A172 (cell line): Measurements from ENCODE around the gene C6orf132. TPM values are rescaled to one million over a fixed set of nuclear protein-coding genes. Genes with fewer than 3 reads are reported as not detected.

Experiments used
- DNase-seq: peaks from one replicate; pipeline ENCODE4 v3.0.0-alpha.2; 2015; ENCODE audit warnings: low spot score
- total RNA-seq: library from RNA; depleted of rRNA; stranded (reverse); fragments of >200 nt; shearing (Covaris generic); gene quantifications from 2 replicates; pipeline ENCODE4 v1.2.3, GENCODE V29; 2014

The C6orf132 gene
- total RNA-seq, 1 experiment from 2014 or later: not detected

GRCh38 chr6:42105156-42105648 lies 37.2 kb downstream of the C6orf132 start:
- no peak for DNase-seq

GRCh38 chr6:42104804-42105125 lies 37.7 kb downstream of the C6orf132 start:
- no peak for DNase-seq

GRCh38 chr6:42104095-42104803 lies 38.2 kb downstream of the C6orf132 start:
- no peak for DNase-seq

- DNase-seq: no peak
Measured at GRCh38 chr6:42103753-42104094, 38.7 kb downstream of the C6orf132 start.

- no peak for DNase-seq
Measured at GRCh38 chr6:42103216-42103615, 39.2 kb downstream of the C6orf132 start.

DNA sequence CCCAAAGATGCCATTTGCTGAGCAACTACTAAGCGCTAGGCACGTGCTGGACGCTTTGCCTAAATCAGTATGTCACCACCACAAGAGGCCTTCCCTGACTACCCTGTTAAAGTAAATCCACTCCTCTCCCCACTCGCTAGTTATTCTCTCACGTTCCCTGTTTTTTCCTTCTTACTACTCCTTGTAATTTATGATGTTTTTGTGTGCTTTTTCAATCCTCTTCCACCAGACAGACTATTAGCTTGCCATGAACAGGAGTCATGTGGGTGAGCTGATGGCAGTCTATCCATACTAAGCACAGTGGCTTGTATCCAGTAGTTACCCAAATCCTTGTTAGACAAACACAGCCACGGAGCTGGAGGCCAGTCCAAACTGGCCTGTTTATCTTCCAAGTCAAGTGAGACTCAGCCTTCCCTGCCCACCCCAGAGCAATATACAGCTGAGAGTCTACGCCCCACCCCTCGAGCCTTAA lies 41.2 kb downstream of the C6orf132 start:
- no peak for DNase-seq

- peak; percentile 80 for DNase-seq
Measured at GRCh38 chr6:42100029-42100901, 42.2 kb downstream of the C6orf132 start.

DNA sequence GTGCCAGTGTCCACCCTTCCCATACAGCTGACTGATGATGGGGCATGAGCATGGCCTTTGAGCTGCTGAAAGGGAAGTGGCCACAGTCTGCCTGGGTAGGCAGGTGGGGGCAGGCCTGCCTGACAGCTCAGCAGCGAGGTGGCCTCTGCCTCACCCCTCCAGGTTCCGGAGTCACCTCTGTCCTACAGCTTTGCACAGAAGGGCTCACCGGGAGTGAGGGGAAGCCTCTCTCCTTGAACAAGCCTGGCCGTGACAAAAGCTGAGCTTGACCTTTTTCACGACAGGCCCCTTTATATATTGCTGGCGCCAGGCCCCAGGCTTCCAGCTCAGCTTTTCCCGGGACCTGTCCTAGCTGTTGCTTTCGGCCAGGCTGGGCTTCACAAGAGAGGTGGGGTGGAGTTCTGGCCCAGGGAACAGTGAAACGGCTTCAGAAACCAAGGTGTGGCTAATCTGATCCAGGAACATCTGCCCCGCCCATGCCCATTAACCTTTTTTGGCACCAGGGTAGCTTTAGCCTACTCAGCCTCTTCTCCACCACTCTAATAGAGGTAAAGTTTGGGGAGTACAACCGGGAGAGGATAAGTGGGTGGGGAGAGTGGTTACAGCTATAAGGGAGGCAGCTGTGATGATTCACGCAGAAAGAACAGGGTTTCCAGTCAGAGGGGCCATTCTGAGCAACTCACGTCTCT lies 42.9 kb downstream of the C6orf132 start:
- peak; percentile 80 for DNase-seq

DNA sequence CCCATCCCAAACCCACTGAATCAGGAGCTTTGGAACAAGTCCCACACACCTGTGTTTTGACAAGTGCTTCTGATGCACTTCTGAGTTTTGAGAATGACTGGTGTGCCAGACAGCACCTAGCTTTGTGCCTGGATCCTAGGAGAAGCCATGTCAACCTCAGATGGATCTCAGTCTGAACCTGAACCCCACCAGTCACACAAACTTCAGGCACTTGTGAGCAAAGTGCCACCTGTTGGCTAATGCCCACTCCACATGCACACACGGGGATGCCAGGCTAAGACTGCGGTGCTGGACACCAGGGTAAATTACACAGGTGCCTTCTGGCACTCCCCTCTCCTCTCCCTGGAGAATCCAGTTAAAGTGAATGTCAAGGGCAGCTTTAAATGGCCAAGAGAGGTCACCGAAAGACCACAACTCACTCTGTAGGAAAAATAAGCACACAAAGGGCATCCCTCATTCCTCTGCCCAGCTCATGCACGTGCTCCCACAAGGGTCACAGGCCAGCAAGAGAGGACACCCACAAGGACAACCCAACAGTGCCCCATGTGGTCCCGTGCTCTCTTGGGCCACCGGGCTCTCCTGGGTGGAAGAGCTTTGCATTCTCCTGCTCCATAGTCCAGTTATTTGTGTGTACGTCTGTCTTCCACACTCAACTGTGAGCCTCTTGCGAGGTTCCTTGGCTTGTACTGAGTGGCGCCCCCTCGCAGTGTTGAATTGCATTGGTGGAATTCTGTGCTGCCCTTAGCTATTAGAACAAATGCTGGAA lies 46.5 kb downstream of the C6orf132 start:
- DNase-seq: no peak

DNA sequence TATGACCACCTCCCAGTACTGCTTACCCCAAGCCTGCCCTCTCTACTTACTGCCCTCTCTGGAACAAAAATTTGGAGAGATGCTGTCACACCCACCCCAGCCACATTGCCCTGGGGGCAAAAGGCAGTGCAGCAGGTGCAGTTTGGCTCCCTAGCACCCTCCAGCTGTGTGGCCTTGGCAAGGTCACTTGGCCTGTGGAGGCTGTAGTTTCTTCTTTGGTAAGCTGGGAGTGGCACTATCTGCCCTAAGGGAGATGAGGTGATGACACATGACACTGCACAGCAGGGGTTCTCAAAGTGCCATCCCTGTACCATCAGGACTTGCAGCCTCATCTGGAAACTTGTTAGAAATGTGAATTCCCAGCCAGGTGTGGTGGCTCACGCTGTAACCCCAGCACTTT lies 47.3 kb downstream of the C6orf132 start:
- DNase-seq: no peak

GRCh38 chr6:42093582-42094329 lies 48.7 kb downstream of the C6orf132 start:
- DNase-seq: peak; percentile 30

DNA sequence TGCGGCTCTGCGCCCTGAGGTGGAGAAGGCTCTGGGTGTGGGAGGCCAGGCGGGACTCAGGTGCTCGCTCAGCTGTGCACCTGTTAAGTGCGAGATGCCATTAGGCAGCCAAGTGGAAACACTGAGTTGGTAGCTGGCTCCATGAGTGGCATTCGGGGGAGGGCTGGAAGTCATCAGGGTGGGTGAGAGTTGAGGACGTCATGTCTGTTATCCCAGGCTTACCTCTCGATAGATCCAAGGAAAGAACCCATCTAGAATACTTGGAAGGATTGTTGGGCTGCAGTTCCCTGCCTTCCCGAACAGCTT lies 50.7 kb downstream of the C6orf132 start:
- DNase-seq: no peak

DNA sequence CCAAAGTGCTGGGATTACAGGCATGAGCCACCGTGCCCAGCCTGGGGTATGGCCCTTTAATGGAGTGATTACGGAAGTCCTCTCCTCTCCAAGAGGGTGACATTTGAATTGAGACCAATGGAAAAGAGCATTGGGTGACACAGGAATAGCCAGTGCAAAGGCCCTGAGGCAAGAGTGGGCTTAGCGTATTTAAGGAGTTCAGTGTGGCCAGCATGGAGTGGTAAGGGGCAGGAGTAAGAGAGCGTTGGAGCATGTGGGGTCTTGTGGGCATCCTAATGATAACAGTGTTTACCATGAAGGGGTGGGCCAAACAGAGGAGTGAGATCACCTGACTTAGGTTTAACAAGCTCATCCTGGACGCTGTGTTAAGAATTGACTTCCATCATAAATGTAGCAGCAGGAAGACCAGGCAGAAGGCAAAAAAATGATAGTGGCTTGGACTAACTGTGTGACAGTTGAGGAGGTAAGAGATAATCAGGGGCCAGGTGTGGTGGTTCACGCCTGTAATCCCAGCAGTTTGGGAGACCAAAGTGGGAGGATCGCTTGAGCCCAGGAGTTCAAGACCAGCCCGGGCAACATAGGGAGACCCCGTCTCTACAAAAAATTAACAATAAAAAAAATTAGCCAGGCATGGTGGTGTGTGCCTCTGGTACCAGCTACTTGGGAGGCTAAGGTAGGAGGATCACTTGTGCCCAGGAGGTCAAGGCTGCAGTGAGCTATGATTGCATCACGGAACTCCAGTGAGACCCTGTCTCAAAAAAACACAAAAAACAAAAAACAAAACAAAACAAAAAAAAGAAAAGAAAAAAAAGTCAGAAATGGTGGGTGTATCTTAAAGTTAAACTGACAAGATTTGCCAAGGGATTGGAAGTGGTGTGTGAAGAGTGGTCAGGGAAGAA lies 51.4 kb downstream of the C6orf132 start:
- no peak for DNase-seq

GRCh38 chr6:42088101-42088591 lies 54.3 kb downstream of the C6orf132 start:
- DNase-seq: peak; percentile 86

DNA sequence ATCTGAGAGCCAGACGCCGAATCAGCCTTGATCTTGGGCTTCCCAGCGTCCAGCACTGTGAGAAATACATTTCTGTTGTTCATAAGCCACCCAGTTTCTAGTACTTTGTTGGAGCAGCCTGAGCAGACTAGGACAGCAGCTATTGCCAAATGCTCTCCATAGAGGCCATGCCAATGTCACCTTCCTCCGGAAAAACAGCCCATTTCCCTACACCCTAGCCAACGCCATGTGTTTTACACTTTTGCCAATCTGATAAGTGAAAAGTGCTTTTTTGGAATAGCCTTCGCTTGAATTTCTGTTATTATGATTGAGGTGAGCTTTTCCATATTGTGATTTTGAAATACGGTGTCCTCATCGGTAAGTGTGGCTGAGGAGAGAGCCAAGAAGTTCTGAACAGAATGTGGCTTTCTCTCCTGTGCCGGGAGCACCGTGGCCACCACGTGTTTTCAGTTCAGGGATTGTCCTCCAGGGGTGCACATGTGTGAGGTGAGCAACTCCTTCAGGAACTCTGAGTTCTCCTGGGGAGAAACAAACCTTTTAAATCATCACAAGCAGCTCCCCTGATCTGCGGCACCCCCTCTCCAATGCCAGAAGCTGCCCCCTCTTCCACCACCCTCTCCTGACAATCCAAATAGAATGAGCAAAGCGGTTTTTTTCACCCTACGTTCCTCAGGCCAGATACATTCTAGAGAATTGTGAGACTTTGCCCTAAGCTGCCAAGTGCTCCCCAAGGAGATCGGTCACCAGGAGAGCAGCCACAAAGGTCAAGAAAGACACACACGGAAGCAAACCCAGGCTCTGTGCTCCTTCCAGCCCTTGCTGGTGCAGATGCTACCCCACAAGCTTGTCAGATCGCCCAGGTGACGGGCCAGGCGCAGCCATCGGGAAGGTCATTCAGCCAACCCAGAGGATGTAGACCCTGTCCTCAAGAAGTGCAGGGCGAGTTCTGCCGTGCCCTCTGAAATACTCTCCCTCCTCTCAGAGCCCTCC lies 56.1 kb downstream of the C6orf132 start:
- no peak for DNase-seq

DNA sequence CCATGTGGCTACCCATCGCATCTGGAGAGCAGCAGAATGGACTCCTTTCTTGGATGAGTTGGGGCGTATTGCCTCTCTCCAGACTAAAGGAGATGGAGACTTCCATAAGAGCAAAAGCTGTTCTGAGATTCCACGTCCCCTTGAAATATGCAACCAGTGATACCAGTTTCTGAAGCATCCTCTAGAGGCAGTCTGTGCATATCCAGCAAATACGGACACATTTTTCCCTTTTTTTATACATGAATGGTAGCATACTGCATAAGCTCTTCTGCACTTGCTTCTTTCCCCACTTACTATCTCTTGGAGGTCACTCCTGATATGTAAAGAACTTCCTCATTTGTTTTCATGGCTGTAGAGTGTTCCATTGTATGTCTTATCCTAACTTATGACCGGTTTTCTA lies 57.5 kb downstream of the C6orf132 start:
- no peak for DNase-seq

DNA sequence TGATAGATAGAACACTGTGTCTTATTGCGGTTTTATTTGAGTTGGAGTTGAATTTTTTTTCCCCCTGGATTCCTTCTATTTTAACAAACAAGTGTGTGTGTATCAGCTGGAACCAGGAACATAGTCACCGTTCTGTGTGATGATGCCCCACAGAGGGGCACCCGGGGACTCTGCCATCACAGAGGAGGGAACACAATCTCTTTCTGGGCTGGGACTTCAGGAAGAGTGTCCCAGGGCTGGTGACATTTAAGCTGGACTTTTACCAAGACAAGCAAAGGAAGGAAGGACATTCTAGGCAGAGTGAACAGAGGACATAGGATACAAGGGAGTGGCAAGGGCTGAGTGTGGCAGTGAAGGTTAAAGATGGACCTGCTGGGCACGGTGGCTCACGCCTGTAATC lies 58.9 kb downstream of the C6orf132 start:
- no peak for DNase-seq

GRCh38 chr6:42079941-42080464 lies 62.4 kb downstream of the C6orf132 start:
- no peak for DNase-seq
